ENCODE data around the gene HCN3.

GRCh38 chr1:155247667-155248553 is 29.4 kb upstream of the HCN3 start:
- no peak for TF ChIP-seq EZH2 (IDR thresholded peaks at IDR 0.05; ENCODE audit: borderline replicate concordance, low read depth, low read length, severe bottlenecking)
- no peak for TF ChIP-seq POLR2A (IDR thresholded peaks at IDR 0.05; ENCODE audit: low read depth, low read length)
- TF ChIP-seq, protein P1, sequence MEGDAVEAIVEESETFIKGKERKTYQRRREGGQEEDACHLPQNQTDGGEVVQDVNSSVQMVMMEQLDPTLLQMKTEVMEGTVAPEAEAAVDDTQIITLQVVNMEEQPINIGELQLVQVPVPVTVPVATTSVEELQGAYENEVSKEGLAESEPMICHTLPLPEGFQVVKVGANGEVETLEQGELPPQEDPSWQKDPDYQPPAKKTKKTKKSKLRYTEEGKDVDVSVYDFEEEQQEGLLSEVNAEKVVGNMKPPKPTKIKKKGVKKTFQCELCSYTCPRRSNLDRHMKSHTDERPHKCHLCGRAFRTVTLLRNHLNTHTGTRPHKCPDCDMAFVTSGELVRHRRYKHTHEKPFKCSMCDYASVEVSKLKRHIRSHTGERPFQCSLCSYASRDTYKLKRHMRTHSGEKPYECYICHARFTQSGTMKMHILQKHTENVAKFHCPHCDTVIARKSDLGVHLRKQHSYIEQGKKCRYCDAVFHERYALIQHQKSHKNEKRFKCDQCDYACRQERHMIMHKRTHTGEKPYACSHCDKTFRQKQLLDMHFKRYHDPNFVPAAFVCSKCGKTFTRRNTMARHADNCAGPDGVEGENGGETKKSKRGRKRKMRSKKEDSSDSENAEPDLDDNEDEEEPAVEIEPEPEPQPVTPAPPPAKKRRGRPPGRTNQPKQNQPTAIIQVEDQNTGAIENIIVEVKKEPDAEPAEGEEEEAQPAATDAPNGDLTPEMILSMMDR (IDR thresholded peaks at IDR 0.05; ENCODE audit: extremely low read depth in 1 of 2, insufficient read depth in 1 of 2, low read depth in 1 of 2, low read length in 2 of 2), result no peak
- TF ChIP-seq, protein P2, sequence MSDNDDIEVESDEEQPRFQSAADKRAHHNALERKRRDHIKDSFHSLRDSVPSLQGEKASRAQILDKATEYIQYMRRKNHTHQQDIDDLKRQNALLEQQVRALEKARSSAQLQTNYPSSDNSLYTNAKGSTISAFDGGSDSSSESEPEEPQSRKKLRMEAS (IDR thresholded peaks at IDR 0.05; ENCODE audit: insufficient read depth, insufficient read length), result no peak
- TF ChIP-seq JUN (IDR thresholded peaks at IDR 0.05; ENCODE audit: borderline replicate concordance, insufficient read depth, insufficient read length, low read depth), result no peak
- no peak for TF ChIP-seq POLR2AphosphoS5 (IDR thresholded peaks at IDR 0.05; ENCODE audit: insufficient read depth, low read depth, low read length)
- no peak for TF ChIP-seq FOS (IDR thresholded peaks at IDR 0.05; ENCODE audit: borderline replicate concordance, insufficient read depth, low read length)
- no peak for TF ChIP-seq MYC (IDR thresholded peaks at IDR 0.05; ENCODE audit: low read depth, low read length)
- no peak for TF ChIP-seq GATA2 (IDR thresholded peaks at IDR 0.05; ENCODE audit: insufficient read depth, insufficient read length, low read depth, low read length)
